ENCODE measurements around the gene LRCH1. TPM values are rescaled to one million over a fixed set of nuclear protein-coding genes. Genes with fewer than 3 reads are reported as not detected.

Gene LRCH1
- polyA plus RNA-seq, 1 donor = 16.3 TPM

DNA sequence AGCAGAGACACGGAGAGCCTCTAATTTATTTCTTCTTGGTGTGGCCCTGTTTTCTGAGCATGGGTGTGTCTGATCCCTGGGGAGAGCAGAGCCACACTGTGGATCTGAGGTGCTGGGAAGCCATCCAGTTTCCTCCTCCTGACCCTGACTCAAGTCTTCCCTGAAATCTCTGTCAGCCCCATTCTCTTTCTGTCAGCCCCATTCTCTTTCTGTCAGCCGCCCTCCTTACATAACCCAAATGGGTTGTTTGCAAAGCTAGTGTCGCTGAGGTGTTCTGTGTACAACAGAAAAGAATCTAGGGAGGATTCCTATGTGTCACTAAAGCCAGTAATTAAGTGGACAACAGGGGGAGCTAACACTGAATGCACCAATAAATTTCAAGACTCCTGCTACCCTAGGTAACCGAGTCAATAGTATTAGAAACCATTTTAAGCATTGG is 50.2 kb downstream of the LRCH1 start:
- no peak for DNase-seq
- no peak overlapping the region for H3K4me3 ChIP-seq (ENCODE audit: low read length)
- no CpG with 5 or more reads among the region's 4 CpGs for WGBS (ENCODE audit: insufficient coverage, low lambda C conversion rate)
- no peaks in the 10 kb centered on the region for H3K9me3 ChIP-seq (ENCODE audit: control insufficient read depth, low read depth, low read length)
- H3K27me3 ChIP-seq (ENCODE audit: control insufficient read depth, insufficient read depth, low read length) = no peaks in the 10 kb centered on the region
- no peaks in the 10 kb centered on the region for H3K36me3 ChIP-seq (ENCODE audit: control insufficient read depth, insufficient read depth, low read length)
- H3K27ac ChIP-seq (ENCODE audit: low read length) = no peak overlapping the region
- peaks cover 13% of the 10 kb centered on the region for H3K4me1 ChIP-seq (ENCODE audit: control insufficient read depth, insufficient read depth, low read length)

DNA sequence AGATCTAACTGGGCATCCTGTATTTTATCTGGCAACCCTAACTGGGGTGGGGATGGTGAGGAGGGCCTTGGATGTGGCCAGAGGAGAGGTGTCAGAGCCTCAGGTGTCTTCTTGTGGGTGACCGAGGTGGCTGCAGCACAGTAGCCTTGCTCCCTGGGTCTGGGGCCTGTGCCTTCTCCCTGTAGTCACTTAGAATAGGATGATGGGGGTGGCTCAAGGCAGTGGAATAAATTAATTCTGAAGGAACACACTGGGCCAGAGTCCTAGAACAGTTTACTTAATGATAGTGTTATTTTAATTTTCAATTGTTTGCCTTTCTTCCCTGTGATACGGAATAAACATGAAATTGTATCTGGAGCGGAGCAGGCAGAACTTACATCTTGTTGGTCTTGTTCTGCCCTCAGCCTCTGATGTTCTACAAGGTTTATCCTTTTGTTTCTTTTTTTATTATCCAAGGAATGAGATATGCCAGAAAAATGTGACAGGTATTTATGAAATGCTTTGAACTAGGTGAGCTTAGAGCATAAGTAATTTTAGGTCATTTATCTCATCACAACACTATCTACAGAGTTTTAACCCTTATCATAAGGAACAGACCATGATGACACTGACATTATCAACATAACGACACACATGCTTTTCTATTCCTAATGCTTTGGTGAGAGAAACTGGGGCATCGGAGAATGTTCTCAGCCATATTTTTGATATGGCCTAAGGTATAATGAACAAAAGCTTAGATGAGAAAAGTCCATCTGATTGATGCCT is 51.4 kb downstream of the LRCH1 start:
- H3K4me3 ChIP-seq (ENCODE audit: low read length) = no peak overlapping the region
- no peak for DNase-seq
- WGBS (ENCODE audit: insufficient coverage, low lambda C conversion rate) = 100% methylated on average over 1 of the region's 5 CpGs
- no peak overlapping the region for H3K27ac ChIP-seq (ENCODE audit: low read length)
- H3K4me1 ChIP-seq (ENCODE audit: control insufficient read depth, insufficient read depth, low read length) = peaks cover 16% of the 10 kb centered on the region
- no peaks in the 10 kb centered on the region for H3K36me3 ChIP-seq (ENCODE audit: control insufficient read depth, insufficient read depth, low read length)
- no peaks in the 10 kb centered on the region for H3K9me3 ChIP-seq (ENCODE audit: control insufficient read depth, low read depth, low read length)
- H3K27me3 ChIP-seq (ENCODE audit: control insufficient read depth, insufficient read depth, low read length) = no peaks in the 10 kb centered on the region

DNA sequence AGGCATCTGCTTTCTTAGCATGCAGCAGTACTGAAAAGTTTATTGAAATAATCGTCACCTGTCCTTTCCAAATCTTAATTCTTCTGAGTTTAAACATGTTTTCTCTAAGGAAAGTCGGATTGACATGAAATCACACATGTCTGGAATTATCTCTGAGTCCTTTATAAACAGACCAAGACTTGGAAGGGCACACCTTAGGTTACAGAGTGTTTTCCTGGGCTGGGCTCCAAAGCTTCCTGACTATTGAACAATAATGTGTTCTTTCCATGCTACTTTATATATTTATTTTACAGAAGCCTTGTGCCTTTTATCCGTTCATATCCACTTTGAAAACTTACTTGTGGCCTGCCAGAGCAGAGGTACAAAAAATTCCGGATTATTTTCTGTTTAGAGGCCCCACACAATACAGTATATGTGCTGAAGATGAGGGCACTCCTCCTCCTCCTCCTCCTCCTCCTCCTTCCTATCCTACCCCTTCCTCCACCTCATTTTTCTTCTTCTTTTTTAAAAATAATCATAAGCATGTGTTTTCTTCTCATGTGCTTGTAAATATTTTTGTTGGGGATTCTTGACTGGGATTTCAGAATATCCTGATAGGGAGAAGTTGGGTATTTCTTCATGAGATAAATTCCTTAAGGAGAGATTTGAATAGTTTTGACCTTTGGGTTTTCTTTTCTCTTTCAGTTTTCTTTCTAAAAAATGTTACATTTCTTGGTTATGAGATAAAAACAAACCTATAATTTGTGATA is 52.3 kb downstream of the LRCH1 start:
- H3K36me3 ChIP-seq (ENCODE audit: control insufficient read depth, insufficient read depth, low read length) = no peaks in the 10 kb centered on the region
- H3K4me1 ChIP-seq (ENCODE audit: control insufficient read depth, insufficient read depth, low read length) = peaks cover 24% of the 10 kb centered on the region
- no peak for DNase-seq
- WGBS (ENCODE audit: insufficient coverage, low lambda C conversion rate) = 100% methylated on average over 1 of the region's 4 CpGs
- no peak overlapping the region for H3K27ac ChIP-seq (ENCODE audit: low read length)
- no peaks in the 10 kb centered on the region for H3K27me3 ChIP-seq (ENCODE audit: control insufficient read depth, insufficient read depth, low read length)
- no peak overlapping the region for H3K4me3 ChIP-seq (ENCODE audit: low read length)
- no peaks in the 10 kb centered on the region for H3K9me3 ChIP-seq (ENCODE audit: control insufficient read depth, low read depth, low read length)

DNA sequence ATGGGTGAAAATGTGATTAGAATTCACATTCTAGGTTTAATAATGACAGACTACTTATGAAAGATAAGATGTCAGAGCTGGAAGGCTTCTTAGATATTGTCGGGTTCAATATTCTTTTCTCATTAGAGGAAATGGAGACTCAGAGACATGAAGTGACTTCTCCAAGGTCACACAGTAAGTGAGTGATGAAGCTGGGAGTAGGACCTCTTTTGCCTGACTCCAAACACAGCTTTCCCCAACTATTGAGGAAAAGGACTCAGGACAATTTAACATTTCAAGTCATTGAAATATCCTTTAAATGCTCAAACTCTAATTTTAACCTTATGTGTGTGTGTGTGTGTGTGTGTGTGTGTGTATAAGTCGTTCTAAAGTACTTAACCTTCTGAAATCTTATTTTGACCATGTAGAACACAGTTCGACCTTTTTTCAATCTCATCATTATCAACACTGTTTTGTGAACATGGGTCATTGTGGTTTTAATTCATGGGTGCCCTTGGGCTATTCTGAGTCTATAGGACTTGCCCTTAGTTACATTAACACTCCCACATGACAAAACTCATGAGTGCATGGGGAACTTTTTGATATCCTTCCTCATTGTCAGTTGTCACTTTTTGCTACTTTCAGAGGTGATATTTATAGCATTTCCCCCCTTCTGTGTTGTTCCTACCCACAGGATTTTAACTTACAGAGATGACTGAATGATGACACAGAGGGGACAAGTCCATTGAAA is 53.0 kb downstream of the LRCH1 start:
- no peaks in the 10 kb centered on the region for H3K27me3 ChIP-seq (ENCODE audit: control insufficient read depth, insufficient read depth, low read length)
- DNase-seq = no peak
- no peaks in the 10 kb centered on the region for H3K9me3 ChIP-seq (ENCODE audit: control insufficient read depth, low read depth, low read length)
- H3K4me3 ChIP-seq (ENCODE audit: low read length) = no peak overlapping the region
- H3K4me1 ChIP-seq (ENCODE audit: control insufficient read depth, insufficient read depth, low read length) = peaks cover 24% of the 10 kb centered on the region
- H3K36me3 ChIP-seq (ENCODE audit: control insufficient read depth, insufficient read depth, low read length) = no peaks in the 10 kb centered on the region
- no peak overlapping the region for H3K27ac ChIP-seq (ENCODE audit: low read length)
- WGBS (ENCODE audit: insufficient coverage, low lambda C conversion rate) = no CpG with 5 or more reads among the region's 3 CpGs

DNA sequence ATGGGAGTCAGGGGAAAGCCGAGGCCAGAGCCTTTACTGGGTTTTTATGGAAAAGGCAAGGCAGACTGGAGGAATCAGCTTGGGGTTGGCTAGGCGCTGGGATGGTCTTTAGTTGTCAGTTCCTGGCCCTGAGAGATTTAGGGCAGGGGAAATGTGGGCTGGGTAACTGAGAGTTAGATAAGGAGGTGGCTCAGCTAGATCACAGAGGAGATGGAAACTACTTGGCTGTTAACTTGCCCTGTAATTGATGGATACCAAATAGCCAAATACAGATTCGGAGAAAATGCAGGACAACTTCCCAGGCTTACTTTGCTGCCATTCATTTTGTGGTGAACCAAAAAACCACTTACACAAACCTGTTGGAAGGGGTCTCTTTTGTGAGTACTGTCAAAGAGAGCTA is 54.0 kb downstream of the LRCH1 start:
- H3K9me3 ChIP-seq (ENCODE audit: control insufficient read depth, low read depth, low read length) = no peaks in the 10 kb centered on the region
- WGBS (ENCODE audit: insufficient coverage, low lambda C conversion rate) = 39% methylated on average over 3 of the region's 3 CpGs
- DNase-seq = no peak
- H3K36me3 ChIP-seq (ENCODE audit: control insufficient read depth, insufficient read depth, low read length) = no peaks in the 10 kb centered on the region
- H3K4me1 ChIP-seq (ENCODE audit: control insufficient read depth, insufficient read depth, low read length) = peaks cover 24% of the 10 kb centered on the region
- H3K27ac ChIP-seq (ENCODE audit: low read length) = peak overlapping the region; percentile 77
- no peaks in the 10 kb centered on the region for H3K27me3 ChIP-seq (ENCODE audit: control insufficient read depth, insufficient read depth, low read length)
- no peak overlapping the region for H3K4me3 ChIP-seq (ENCODE audit: low read length)

DNA sequence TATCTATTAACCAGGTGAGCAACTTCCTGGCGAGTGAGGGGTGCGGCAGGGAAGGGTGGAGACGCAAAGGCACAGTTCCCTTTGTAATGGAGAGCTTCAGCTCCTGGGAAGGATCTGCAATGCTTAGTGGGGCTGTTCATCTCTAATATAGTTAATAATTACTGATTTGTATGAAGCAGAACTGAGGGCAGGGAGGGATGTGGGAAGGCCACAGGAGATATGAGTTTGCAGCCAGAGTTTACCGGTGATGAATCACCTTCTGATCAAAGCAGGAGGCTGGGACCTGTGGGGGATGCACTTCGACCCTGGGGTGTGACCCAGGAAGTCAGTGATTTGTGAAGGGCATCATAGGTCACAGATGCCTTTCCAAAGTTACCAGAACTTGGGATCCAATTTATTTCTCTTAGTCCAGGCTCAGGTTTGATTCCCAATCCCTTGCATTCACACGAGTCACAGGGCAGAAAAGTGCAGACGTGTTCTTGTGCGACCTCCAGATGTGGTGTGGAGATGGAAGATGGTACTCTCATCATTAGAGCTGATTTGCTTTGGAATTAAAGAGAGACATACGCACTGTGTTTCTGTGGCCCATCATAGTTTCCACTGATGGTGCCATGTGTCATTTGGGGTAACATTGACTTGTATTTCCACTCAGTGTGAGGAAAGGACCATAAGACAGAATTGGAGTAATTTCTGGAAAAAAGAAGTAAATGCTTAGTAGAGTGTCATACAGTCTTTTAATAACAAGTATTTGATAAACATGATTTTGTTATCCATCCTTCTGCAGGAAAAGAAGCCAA is 55.0 kb downstream of the LRCH1 start:
- Histone ChIP-seq H3K27ac (ENCODE audit: low read length) (peak overlapping the region; percentile 77), H3K27me3 (ENCODE audit: control insufficient read depth, insufficient read depth, low read length) (no peaks in the 10 kb centered on the region), H3K4me3 (ENCODE audit: low read length) (no peak overlapping the region), H3K36me3 (ENCODE audit: control insufficient read depth, insufficient read depth, low read length) (no peaks in the 10 kb centered on the region), H3K9me3 (ENCODE audit: control insufficient read depth, low read depth, low read length) (no peaks in the 10 kb centered on the region), H3K4me1 (ENCODE audit: control insufficient read depth, insufficient read depth, low read length) (peaks cover 24% of the 10 kb centered on the region)
- WGBS (ENCODE audit: insufficient coverage, low lambda C conversion rate) = no CpG with 5 or more reads among the region's 9 CpGs
- peak; percentile 90 to 97 for DNase-seq

DNA sequence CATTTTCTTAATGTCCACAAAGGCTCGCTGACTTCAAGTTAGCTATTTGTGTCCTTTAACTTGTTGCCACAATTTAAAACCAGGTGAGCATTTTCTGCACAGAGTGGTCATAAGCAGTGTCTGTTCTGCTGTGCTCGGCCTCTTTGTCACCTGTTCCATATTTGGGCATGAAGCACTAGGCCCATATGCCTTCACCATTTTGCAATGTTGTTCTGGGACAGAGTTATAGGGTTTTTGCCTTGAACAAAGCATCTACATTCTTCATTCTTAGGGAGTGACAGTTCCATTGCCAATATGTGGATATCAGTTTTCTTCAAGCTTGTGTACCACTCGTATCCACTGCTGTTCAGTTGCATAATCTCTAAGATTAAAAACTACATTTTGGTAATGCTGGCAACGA is 56.1 kb downstream of the LRCH1 start:
- peak overlapping the region; percentile 69 for H3K27ac ChIP-seq (ENCODE audit: low read length)
- 86% methylated on average over 1 of the region's 4 CpGs for WGBS (ENCODE audit: insufficient coverage, low lambda C conversion rate)
- peaks cover 24% of the 10 kb centered on the region for H3K4me1 ChIP-seq (ENCODE audit: control insufficient read depth, insufficient read depth, low read length)

DNA sequence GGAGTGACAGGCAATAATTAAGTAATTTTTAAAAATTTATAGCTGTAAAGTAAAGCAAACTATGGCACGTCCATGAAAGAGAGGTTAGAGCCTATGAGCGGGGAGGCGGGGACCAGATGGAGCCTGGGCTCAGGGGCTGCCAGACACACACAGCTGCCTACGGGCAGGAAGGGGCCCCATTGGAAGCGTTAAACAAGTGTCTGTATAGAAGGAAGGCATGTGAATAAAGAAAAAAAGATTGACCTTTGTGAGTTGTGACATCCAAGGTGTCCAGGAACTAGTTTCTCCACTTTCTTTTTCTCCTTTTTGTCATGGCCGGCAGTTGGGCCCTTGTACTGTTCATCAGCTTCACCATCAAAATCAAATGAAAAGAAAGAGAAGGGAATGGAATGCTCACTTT is 56.8 kb downstream of the LRCH1 start:
- no peaks in the 10 kb centered on the region for H3K36me3 ChIP-seq (ENCODE audit: control insufficient read depth, insufficient read depth, low read length)
- H3K4me3 ChIP-seq (ENCODE audit: low read length) = no peak overlapping the region
- H3K27ac ChIP-seq (ENCODE audit: low read length) = peak overlapping the region; percentile 14
- DNase-seq = peak in 1 of 2 donors; percentile 74
- no peaks in the 10 kb centered on the region for H3K9me3 ChIP-seq (ENCODE audit: control insufficient read depth, low read depth, low read length)
- no peaks in the 10 kb centered on the region for H3K27me3 ChIP-seq (ENCODE audit: control insufficient read depth, insufficient read depth, low read length)
- WGBS (ENCODE audit: insufficient coverage, low lambda C conversion rate) = 34% methylated on average over 4 of the region's 6 CpGs
- peaks cover 24% of the 10 kb centered on the region for H3K4me1 ChIP-seq (ENCODE audit: control insufficient read depth, insufficient read depth, low read length)

More for the DNA sequence above, 56.1 kb downstream of the LRCH1 start:
- Histone ChIP-seq H3K9me3 (ENCODE audit: control insufficient read depth, low read depth, low read length) (no peaks in the 10 kb centered on the region), H3K27me3 (ENCODE audit: control insufficient read depth, insufficient read depth, low read length) (no peaks in the 10 kb centered on the region), H3K4me3 (ENCODE audit: low read length) (no peak overlapping the region), H3K36me3 (ENCODE audit: control insufficient read depth, insufficient read depth, low read length) (no peaks in the 10 kb centered on the region)
- DNase-seq = no peak

DNA sequence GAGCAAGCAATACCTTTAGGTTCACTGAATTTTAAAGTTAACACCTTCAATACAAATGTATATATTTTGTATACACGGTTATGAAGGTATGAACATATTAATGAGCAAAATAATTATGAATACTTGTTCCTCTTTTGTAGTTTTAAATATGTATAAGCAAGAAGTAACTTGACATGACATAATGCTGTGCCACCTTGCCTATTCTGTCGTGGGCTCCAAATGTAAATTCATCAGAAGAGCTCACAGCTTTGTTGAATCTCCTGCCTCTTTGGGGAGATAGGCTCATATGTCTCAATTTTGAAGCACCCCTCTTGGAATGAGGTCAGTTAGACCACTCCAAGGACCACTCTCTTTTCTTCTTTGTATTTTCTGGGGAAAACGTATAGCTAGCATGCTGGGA is 59.3 kb downstream of the LRCH1 start:
- H3K9me3 ChIP-seq (ENCODE audit: control insufficient read depth, low read depth, low read length) = no peaks in the 10 kb centered on the region
- no peak overlapping the region for H3K4me3 ChIP-seq (ENCODE audit: low read length)
- peaks cover 23% of the 10 kb centered on the region for H3K4me1 ChIP-seq (ENCODE audit: control insufficient read depth, insufficient read depth, low read length)
- no peak for DNase-seq
- no peaks in the 10 kb centered on the region for H3K36me3 ChIP-seq (ENCODE audit: control insufficient read depth, insufficient read depth, low read length)
- no peak overlapping the region for H3K27ac ChIP-seq (ENCODE audit: low read length)
- no peaks in the 10 kb centered on the region for H3K27me3 ChIP-seq (ENCODE audit: control insufficient read depth, insufficient read depth, low read length)
- WGBS (ENCODE audit: insufficient coverage, low lambda C conversion rate) = no CpG with 5 or more reads among the region's 3 CpGs

Measured in large intestine (tissue), 3 donors.